Measurements from ENCODE around the gene TMCO6. TPM values are rescaled to one million over a fixed set of nuclear protein-coding genes. Genes with fewer than 3 reads are reported as not detected.

TMCO6 gene
- total and polyA plus RNA-seq, 2 donors from 2014 or later: 7.6 to 19.0 TPM

- no peak for TF ChIP-seq CTCF (IDR thresholded peaks at IDR 0.05; ENCODE audit: borderline replicate concordance, extremely low read depth, insufficient read depth)
- H3K36me3 ChIP-seq (ENCODE audit: control insufficient read depth in 2 of 3, insufficient read depth in 3 of 3, low read length in 3 of 3): peaks cover 7 to 23% (median 21%) of the 10 kb centered on the region in 3 donors
- H3K27ac ChIP-seq (ENCODE audit: low read depth in 2 of 2, low read length in 2 of 2): peak within 1 kb of the TSS; percentile 71
- H3K9ac ChIP-seq (ENCODE audit: low read length in 3 of 3): peak within 1 kb of the TSS; percentile 66 to 93 (median 91)
- DNase-seq: peak; percentile 93 to 97 (median 96)
- no peaks in the 10 kb centered on the region for H3K27me3 ChIP-seq (ENCODE audit: control insufficient read depth, insufficient read depth, low read length)
- H3K4me1 ChIP-seq (ENCODE audit: control insufficient read depth in 2 of 3, insufficient read depth in 2 of 3, low read depth in 1 of 3, low read length in 3 of 3): peaks cover 3 to 12% (median 10%) of the 10 kb centered on the region in 3 donors
- intact Hi-C loops (cut with DNase I): no loop called here
- peak within 1 kb of the TSS; percentile 76 to 98 (median 88) for H3K4me3 ChIP-seq (ENCODE audit: low read length in 3 of 3)
- FAIRE-seq: peak; percentile 15
- H3K9me3 ChIP-seq (ENCODE audit: control insufficient read depth in 2 of 3, insufficient read depth in 1 of 3, low read length in 3 of 3): no peaks in the 10 kb centered on the region
These were observed 52.0 kb downstream of the TMCO6 start, which contains the start of the genes HARS1 and HARS2 for GRCh38 chr5:140690941-140691924. HARS1 (minus strand) TSS chr5:140691370; CDS start chr5:140691304, 66 bp downstream. HARS2 (plus strand) TSS chr5:140691455; CDS start chr5:140691649, 194 bp downstream.

DNA sequence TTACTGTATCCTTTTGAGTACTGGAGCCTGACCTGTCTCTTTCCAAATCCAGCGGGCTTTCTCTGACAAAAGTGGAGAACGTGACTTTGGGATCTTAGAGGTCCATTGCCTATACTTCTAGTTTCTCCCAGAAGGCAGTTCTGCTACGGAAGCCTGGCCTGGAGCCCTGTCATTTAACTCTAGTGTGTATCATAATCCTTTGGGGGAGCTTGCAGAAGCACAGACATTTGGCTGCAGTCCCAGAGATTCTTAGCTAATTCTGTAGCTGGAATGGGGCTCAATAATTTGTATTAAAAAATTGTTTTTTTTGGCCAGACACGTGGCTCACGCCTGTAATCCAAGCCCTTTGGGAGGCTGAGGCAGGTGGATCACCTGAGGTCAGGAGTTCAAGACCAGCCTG is 55.0 kb downstream of the TMCO6 start:
- FAIRE-seq: no peak
- no peak for TF ChIP-seq CTCF (IDR thresholded peaks at IDR 0.05; ENCODE audit: borderline replicate concordance, extremely low read depth, insufficient read depth)
- Histone ChIP-seq H3K36me3 (ENCODE audit: control insufficient read depth in 2 of 3, insufficient read depth in 3 of 3, low read length in 3 of 3) (peaks cover 14 to 45% (median 44%) of the 10 kb centered on the region in 3 donors), H3K9ac (ENCODE audit: low read length in 3 of 3) (no peak overlapping the region), H3K9me3 (ENCODE audit: control insufficient read depth in 2 of 3, insufficient read depth in 1 of 3, low read length in 3 of 3) (no peaks in the 10 kb centered on the region), H3K4me3 (ENCODE audit: low read length in 3 of 3) (no peak overlapping the region), H3K4me1 (ENCODE audit: control insufficient read depth in 2 of 3, insufficient read depth in 2 of 3, low read depth in 1 of 3, low read length in 3 of 3) (peaks cover 3 to 12% (median 10%) of the 10 kb centered on the region in 3 donors), H3K27ac (ENCODE audit: low read depth in 2 of 2, low read length in 2 of 2) (no peak overlapping the region), H3K27me3 (ENCODE audit: control insufficient read depth, insufficient read depth, low read length) (no peaks in the 10 kb centered on the region)
- intact Hi-C loops (cut with DNase I): no loop called here
- no peak for DNase-seq

Small RNA genes lying within 50 kb of the gene (microRNA-seq; reads per million reads assigned to microRNA genes)
- not detected for gene MIR3655

Other genes with a start within 250 kb of the TMCO6 start
- gene ANKHD1, start 237.6 kb upstream of the TMCO6 start, total RNA-seq: 130 TPM
- 26.4 TPM for gene ANKHD1, start 237.6 kb upstream of the TMCO6 start, polyA plus RNA-seq (ENCODE audit: insufficient read depth, low read depth, low replicate concordance)
- gene EIF4EBP3, start 91.8 kb upstream of the TMCO6 start, total RNA-seq: 22.6 TPM
- gene EIF4EBP3, start 91.8 kb upstream of the TMCO6 start, polyA plus RNA-seq (ENCODE audit: insufficient read depth, low read depth, low replicate concordance): 48.8 TPM
- 31.3 TPM for gene SRA1, start 82.0 kb upstream of the TMCO6 start, total RNA-seq
- 52.4 TPM for gene SRA1, start 82.0 kb upstream of the TMCO6 start, polyA plus RNA-seq (ENCODE audit: insufficient read depth, low read depth, low replicate concordance)
- 33.9 TPM for gene APBB3, start 74.9 kb upstream of the TMCO6 start, total RNA-seq
- 19.6 TPM for gene APBB3, start 74.9 kb upstream of the TMCO6 start, polyA plus RNA-seq (ENCODE audit: insufficient read depth, low read depth, low replicate concordance)
- 89.9 TPM for gene SLC35A4, start 74.6 kb upstream of the TMCO6 start, total RNA-seq
- gene SLC35A4, start 74.6 kb upstream of the TMCO6 start, polyA plus RNA-seq (ENCODE audit: insufficient read depth, low read depth, low replicate concordance): 71.2 TPM
- 68.8 TPM for gene CD14, start 6.3 kb upstream of the TMCO6 start, total RNA-seq
- 43.8 TPM for gene CD14, start 6.3 kb upstream of the TMCO6 start, polyA plus RNA-seq (ENCODE audit: insufficient read depth, low read depth, low replicate concordance)
- 56.8 TPM for gene NDUFA2, start 8.2 kb downstream of the TMCO6 start, total RNA-seq
- gene NDUFA2, start 8.2 kb downstream of the TMCO6 start, polyA plus RNA-seq (ENCODE audit: insufficient read depth, low read depth, low replicate concordance): 326 TPM
- gene IK, start 8.4 kb downstream of the TMCO6 start, total RNA-seq: 76.9 TPM
- 72.5 TPM for gene IK, start 8.4 kb downstream of the TMCO6 start, polyA plus RNA-seq (ENCODE audit: insufficient read depth, low read depth, low replicate concordance)
- 20.8 TPM for gene WDR55, start 25.5 kb downstream of the TMCO6 start, total RNA-seq
- gene WDR55, start 25.5 kb downstream of the TMCO6 start, polyA plus RNA-seq (ENCODE audit: insufficient read depth, low read depth, low replicate concordance): 13.7 TPM
- 1.0 TPM for gene DND1, start 34.1 kb downstream of the TMCO6 start, total RNA-seq
- gene DND1, start 34.1 kb downstream of the TMCO6 start, polyA plus RNA-seq (ENCODE audit: insufficient read depth, low read depth, low replicate concordance): 0.41 TPM
- 52.2 TPM for gene HARS1, start 51.9 kb downstream of the TMCO6 start, total RNA-seq
- 48.6 TPM for gene HARS1, start 51.9 kb downstream of the TMCO6 start, polyA plus RNA-seq (ENCODE audit: insufficient read depth, low read depth, low replicate concordance)
- gene HARS2, start 52.0 kb downstream of the TMCO6 start, total RNA-seq: 27.6 TPM
- gene HARS2, start 52.0 kb downstream of the TMCO6 start, polyA plus RNA-seq (ENCODE audit: insufficient read depth, low read depth, low replicate concordance): 26.7 TPM
- gene ZMAT2, start 61.0 kb downstream of the TMCO6 start, total RNA-seq: 51.4 TPM
- 122 TPM for gene ZMAT2, start 61.0 kb downstream of the TMCO6 start, polyA plus RNA-seq (ENCODE audit: insufficient read depth, low read depth, low replicate concordance)
- 0.13 TPM for gene PCDHA1, start 146.7 kb downstream of the TMCO6 start, total RNA-seq
- not detected for gene PCDHA1, start 146.7 kb downstream of the TMCO6 start, polyA plus RNA-seq (ENCODE audit: insufficient read depth, low read depth, low replicate concordance)
- 0.50 TPM for gene PCDHA2, start 155.4 kb downstream of the TMCO6 start, total RNA-seq
- gene PCDHA2, start 155.4 kb downstream of the TMCO6 start, polyA plus RNA-seq (ENCODE audit: insufficient read depth, low read depth, low replicate concordance): 0.17 TPM
- 1.4 TPM for gene PCDHA3, start 161.6 kb downstream of the TMCO6 start, total RNA-seq
- gene PCDHA3, start 161.6 kb downstream of the TMCO6 start, polyA plus RNA-seq (ENCODE audit: insufficient read depth, low read depth, low replicate concordance): 0.13 TPM
- 4.1 TPM for gene PCDHA4, start 167.6 kb downstream of the TMCO6 start, total RNA-seq
- 1.1 TPM for gene PCDHA4, start 167.6 kb downstream of the TMCO6 start, polyA plus RNA-seq (ENCODE audit: insufficient read depth, low read depth, low replicate concordance)
- 0.91 TPM for gene PCDHA5, start 182.2 kb downstream of the TMCO6 start, total RNA-seq
- not detected for gene PCDHA5, start 182.2 kb downstream of the TMCO6 start, polyA plus RNA-seq (ENCODE audit: insufficient read depth, low read depth, low replicate concordance)
- gene PCDHA6, start 188.5 kb downstream of the TMCO6 start, total RNA-seq: 3.6 TPM
- 0.80 TPM for gene PCDHA6, start 188.5 kb downstream of the TMCO6 start, polyA plus RNA-seq (ENCODE audit: insufficient read depth, low read depth, low replicate concordance)
- gene PCDHA7, start 194.8 kb downstream of the TMCO6 start, total RNA-seq: 1.1 TPM
- gene PCDHA7, start 194.8 kb downstream of the TMCO6 start, polyA plus RNA-seq (ENCODE audit: insufficient read depth, low read depth, low replicate concordance): 0.62 TPM
- 0.82 TPM for gene PCDHA8, start 201.7 kb downstream of the TMCO6 start, total RNA-seq
- gene PCDHA8, start 201.7 kb downstream of the TMCO6 start, polyA plus RNA-seq (ENCODE audit: insufficient read depth, low read depth, low replicate concordance): not detected
- gene PCDHA9, start 208.9 kb downstream of the TMCO6 start, total RNA-seq: 0.85 TPM
- not detected for gene PCDHA9, start 208.9 kb downstream of the TMCO6 start, polyA plus RNA-seq (ENCODE audit: insufficient read depth, low read depth, low replicate concordance)
- gene PCDHA10, start 216.4 kb downstream of the TMCO6 start, total RNA-seq: 7.6 TPM
- gene PCDHA10, start 216.4 kb downstream of the TMCO6 start, polyA plus RNA-seq (ENCODE audit: insufficient read depth, low read depth, low replicate concordance): 1.7 TPM
- gene PCDHA11, start 229.5 kb downstream of the TMCO6 start, total RNA-seq: 2.0 TPM
- gene PCDHA11, start 229.5 kb downstream of the TMCO6 start, polyA plus RNA-seq (ENCODE audit: insufficient read depth, low read depth, low replicate concordance): 0.77 TPM
- 5.2 TPM for gene PCDHA12, start 235.9 kb downstream of the TMCO6 start, total RNA-seq
- gene PCDHA12, start 235.9 kb downstream of the TMCO6 start, polyA plus RNA-seq (ENCODE audit: insufficient read depth, low read depth, low replicate concordance): 1.1 TPM
- 1.8 TPM for gene PCDHA13, start 242.7 kb downstream of the TMCO6 start, total RNA-seq
- gene PCDHA13, start 242.7 kb downstream of the TMCO6 start, polyA plus RNA-seq (ENCODE audit: insufficient read depth, low read depth, low replicate concordance): 0.49 TPM

All from kidney (tissue), 14 donors.